Neural progenitor cell (in vitro differentiated cells): Measurements from ENCODE around the gene ULK4. TPM values are rescaled to one million over a fixed set of nuclear protein-coding genes. Genes with fewer than 3 reads are reported as not detected.

Experiments used
- DNase-seq: peaks from one replicate; pipeline ENCODE4 v3.0.0-alpha.2; 2016; ENCODE audit warnings: low spot score
- H2AFZ ChIP-seq: fragments of 200-600 bp; sonication (generic); replicated peaks from 2 replicates; pipeline ENCODE4 v1.6.1; 2016; ENCODE audit warnings: antibody characterized with exemption
- H3F3A ChIP-seq: fragments of 200-600 bp; sonication (generic); 2 replicates; pipeline ENCODE4 v1.6.1; 2016; ENCODE audit warnings: antibody characterized with exemption, low read depth
- H3K27ac ChIP-seq: fragments of 200-600 bp; sonication (generic); 2 replicates; pipeline ENCODE4 v1.5.1; 2016; ENCODE audit warnings: mild to moderate bottlenecking
- H3K27me3 ChIP-seq: fragments of 200-600 bp; sonication (generic); 2 replicates; pipeline ENCODE4 v1.6.1; 2016; ENCODE audit warnings: mild to moderate bottlenecking, moderate library complexity
- H3K36me3 ChIP-seq: fragments of 200-600 bp; sonication (generic); 2 replicates; pipeline ENCODE4 v1.5.1; 2016
- H3K4me1 ChIP-seq: fragments of 200-600 bp; sonication (generic); 2 replicates; pipeline ENCODE4 v1.6.1; 2016; ENCODE audit warnings: mixed run types
- H3K4me2 ChIP-seq: fragments of 200-600 bp; sonication (generic); 2 replicates; pipeline ENCODE4 v1.6.1; 2016
- H3K4me3 ChIP-seq: fragments of 200-600 bp; sonication (generic); 2 replicates; pipeline ENCODE4 v1.5.1; 2016
- H3K79me2 ChIP-seq: fragments of 200-600 bp; sonication (generic); 2 replicates; pipeline ENCODE4 v1.6.1; 2016; ENCODE audit warnings: low read depth
- H3K9ac ChIP-seq: fragments of 200-600 bp; sonication (generic); 2 replicates; pipeline ENCODE4 v1.6.1; 2016
- H3K9me3 ChIP-seq: fragments of 200-600 bp; sonication (generic); 2 replicates; pipeline ENCODE4 v1.5.1; 2016; ENCODE audit warnings: low read depth
- H4K20me1 ChIP-seq: fragments of 200-600 bp; sonication (generic); 2 replicates; pipeline ENCODE4 v1.6.1; 2016; ENCODE audit warnings: low read depth
- H3K27ac Mint-ChIP-seq: 3 replicates; pipeline ENCODE4 v1.8.0; 2021; ENCODE audit warnings: mixed read lengths
- H3K27me3 Mint-ChIP-seq: 2 replicates; pipeline ENCODE4 v1.8.0; 2022; ENCODE audit warnings: low read depth, mild to moderate bottlenecking, inconsistent platforms, moderate library complexity, mixed read lengths; ENCODE audit not compliant: insufficient read depth
- H3K36me3 Mint-ChIP-seq: 3 replicates; pipeline ENCODE4 v1.8.0; 2021; ENCODE audit warnings: mixed read lengths
- H3K4me1 Mint-ChIP-seq: 3 replicates; pipeline ENCODE4 v1.8.0; 2021; ENCODE audit warnings: mixed read lengths
- H3K4me3 Mint-ChIP-seq: 3 replicates; pipeline ENCODE4 v1.8.0; 2021; ENCODE audit warnings: mild to moderate bottlenecking, moderate library complexity, mixed read lengths
- H3K9me3 Mint-ChIP-seq: 3 replicates; pipeline ENCODE4 v1.8.0; 2020; ENCODE audit warnings: mixed read lengths
- EZH2 ChIP-seq: fragments of 200-600 bp; sonication (generic); IDR thresholded peaks from 2 replicates; pipeline ENCODE4 v1.6.1; 2017; ENCODE audit warnings: antibody characterized with exemption, mild to moderate bottlenecking, moderate library complexity
- EZH2phosphoT487 ChIP-seq: fragments of 200-600 bp; sonication (generic); IDR thresholded peaks from 2 replicates; pipeline ENCODE4 v1.6.1; 2017; ENCODE audit warnings: antibody characterized with exemption
- total RNA-seq: library from RNA; depleted of rRNA; stranded (reverse); fragments of >200 nt; gene quantifications from 2 replicates; pipeline ENCODE4 v1.2.3, GENCODE V29; 2015; ENCODE audit warnings: low replicate concordance
- TF ChIP-seq, protein P1 (sequence below): fragments of 200-600 bp; sonication (generic); IDR thresholded peaks from 2 replicates; pipeline ENCODE4 v1.5.1; 2017; ENCODE audit warnings: antibody characterized with exemption, mild to moderate bottlenecking

Gene ULK4
- total RNA-seq, 1 donor from 2014 or later = 33.0 TPM

DNA sequence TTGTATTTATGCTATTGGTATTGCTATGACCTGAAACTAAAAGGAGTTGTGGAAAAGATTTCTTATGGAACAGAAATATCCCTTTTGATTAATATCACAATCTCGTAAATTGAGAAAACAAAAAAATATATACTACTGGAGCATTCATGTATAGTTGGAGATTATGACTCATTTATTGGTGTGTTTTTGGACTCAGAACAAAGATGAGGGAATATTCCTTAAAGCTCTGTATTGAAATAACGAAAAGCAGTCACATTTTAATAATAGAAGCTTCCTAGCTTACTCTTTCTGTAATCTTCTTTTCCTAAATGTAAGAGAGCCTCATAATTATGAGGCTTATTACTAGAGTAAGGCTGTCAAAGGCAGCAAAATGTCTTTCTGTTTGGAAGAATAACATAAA, 748.3 kb downstream of the ULK4 start:
- H4K20me1 ChIP-seq = peaks cover 100% of the 10 kb centered on the region
- peaks cover 5% of the 10 kb centered on the region for H3K27me3 Mint-ChIP-seq
- H3K4me3 Mint-ChIP-seq = no peak overlapping the region
- no peak overlapping the region for H3K4me2 ChIP-seq
- no peaks in the 10 kb centered on the region for H3K9me3 ChIP-seq
- peaks cover 10% of the 10 kb centered on the region for H3K4me1 Mint-ChIP-seq
- peaks cover 16% of the 10 kb centered on the region for H3K4me1 ChIP-seq
- peaks cover 5% of the 10 kb centered on the region for H3F3A ChIP-seq
- no peak overlapping the region for H3K27ac ChIP-seq
- no peaks in the 10 kb centered on the region for H3K27me3 ChIP-seq
- no peak for TF ChIP-seq EZH2phosphoT487
- TF ChIP-seq, protein P1, sequence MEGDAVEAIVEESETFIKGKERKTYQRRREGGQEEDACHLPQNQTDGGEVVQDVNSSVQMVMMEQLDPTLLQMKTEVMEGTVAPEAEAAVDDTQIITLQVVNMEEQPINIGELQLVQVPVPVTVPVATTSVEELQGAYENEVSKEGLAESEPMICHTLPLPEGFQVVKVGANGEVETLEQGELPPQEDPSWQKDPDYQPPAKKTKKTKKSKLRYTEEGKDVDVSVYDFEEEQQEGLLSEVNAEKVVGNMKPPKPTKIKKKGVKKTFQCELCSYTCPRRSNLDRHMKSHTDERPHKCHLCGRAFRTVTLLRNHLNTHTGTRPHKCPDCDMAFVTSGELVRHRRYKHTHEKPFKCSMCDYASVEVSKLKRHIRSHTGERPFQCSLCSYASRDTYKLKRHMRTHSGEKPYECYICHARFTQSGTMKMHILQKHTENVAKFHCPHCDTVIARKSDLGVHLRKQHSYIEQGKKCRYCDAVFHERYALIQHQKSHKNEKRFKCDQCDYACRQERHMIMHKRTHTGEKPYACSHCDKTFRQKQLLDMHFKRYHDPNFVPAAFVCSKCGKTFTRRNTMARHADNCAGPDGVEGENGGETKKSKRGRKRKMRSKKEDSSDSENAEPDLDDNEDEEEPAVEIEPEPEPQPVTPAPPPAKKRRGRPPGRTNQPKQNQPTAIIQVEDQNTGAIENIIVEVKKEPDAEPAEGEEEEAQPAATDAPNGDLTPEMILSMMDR = no peak
- TF ChIP-seq EZH2 = no peak
- H3K9me3 Mint-ChIP-seq = peaks cover 29% of the 10 kb centered on the region
- no peak for DNase-seq
- peaks cover 51% of the 10 kb centered on the region for H3K36me3 Mint-ChIP-seq
- no peaks in the 10 kb centered on the region for H3K36me3 ChIP-seq
- H3K79me2 ChIP-seq = peaks cover 100% of the 10 kb centered on the region
- no peak overlapping the region for H2AFZ ChIP-seq
- H3K9ac ChIP-seq = no peak overlapping the region
- H3K4me3 ChIP-seq = no peak overlapping the region
- H3K27ac Mint-ChIP-seq = no peak overlapping the region

- Mint-ChIP-seq H3K9me3 (peaks cover 41% of the 10 kb centered on the region), H3K4me1 (peaks cover 10% of the 10 kb centered on the region), H3K4me3 (no peak overlapping the region), H3K27me3 (peaks cover 5% of the 10 kb centered on the region), H3K36me3 (peaks cover 59% of the 10 kb centered on the region), H3K27ac (no peak overlapping the region)
- Histone ChIP-seq H3K79me2 (peaks cover 100% of the 10 kb centered on the region), H3K4me2 (no peak overlapping the region), H3K4me1 (peaks cover 22% of the 10 kb centered on the region), H3K36me3 (no peaks in the 10 kb centered on the region), H3K4me3 (no peak overlapping the region), H3K27me3 (no peaks in the 10 kb centered on the region), H4K20me1 (peaks cover 100% of the 10 kb centered on the region), H2AFZ (no peak overlapping the region), H3F3A (peaks cover 5% of the 10 kb centered on the region), H3K27ac (no peak overlapping the region), H3K9ac (no peak overlapping the region), H3K9me3 (no peaks in the 10 kb centered on the region)
- no peak for DNase-seq
- TF ChIP-seq, protein P1 = no peak
- no peak for TF ChIP-seq EZH2
These were observed 749.8 kb downstream of the ULK4 start for GRCh38 chr3:41212088-41212487.

DNA sequence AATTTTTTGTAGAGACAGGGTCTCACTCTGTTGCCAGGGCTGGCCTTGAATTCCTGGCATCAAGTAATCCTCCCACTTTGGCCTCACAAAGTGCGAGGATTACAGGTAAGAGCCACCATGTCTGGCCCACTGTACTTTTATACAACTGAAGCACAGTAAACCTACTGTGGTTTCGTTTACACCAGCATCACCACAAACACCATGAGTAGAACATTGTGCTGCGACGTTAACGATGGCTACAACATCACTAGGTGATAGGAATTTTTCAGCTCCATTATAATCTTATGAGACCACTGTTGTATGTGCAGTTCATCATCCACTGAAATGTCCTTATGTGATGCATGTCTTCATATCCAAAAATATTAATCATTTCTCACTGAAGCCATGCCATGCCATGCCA, 750.9 kb downstream of the ULK4 start:
- no peaks in the 10 kb centered on the region for H3K36me3 ChIP-seq
- peaks cover 100% of the 10 kb centered on the region for H4K20me1 ChIP-seq
- Mint-ChIP-seq H3K36me3 (peaks cover 64% of the 10 kb centered on the region), H3K4me3 (no peak overlapping the region), H3K27me3 (peaks cover 5% of the 10 kb centered on the region), H3K9me3 (peaks cover 40% of the 10 kb centered on the region), H3K4me1 (peaks cover 6% of the 10 kb centered on the region), H3K27ac (no peak overlapping the region)
- no peak overlapping the region for H3K9ac ChIP-seq
- no peaks in the 10 kb centered on the region for H3F3A ChIP-seq
- DNase-seq = no peak
- no peaks in the 10 kb centered on the region for H3K27me3 ChIP-seq
- H2AFZ ChIP-seq = no peak overlapping the region
- H3K27ac ChIP-seq = no peak overlapping the region
- TF ChIP-seq EZH2phosphoT487 (no peak), EZH2 (no peak)
- TF ChIP-seq, protein P1 = no peak
- H3K79me2 ChIP-seq = peaks cover 100% of the 10 kb centered on the region
- H3K4me1 ChIP-seq = peaks cover 22% of the 10 kb centered on the region
- H3K4me2 ChIP-seq = no peak overlapping the region
- H3K9me3 ChIP-seq = no peaks in the 10 kb centered on the region
- H3K4me3 ChIP-seq = no peak overlapping the region
